Upper lobe of right lung (tissue), 1 donor: Measurements from ENCODE around the gene ABLIM2. TPM values are rescaled to one million over a fixed set of nuclear protein-coding genes. Genes with fewer than 3 reads are reported as not detected.

Experiments
- ATAC-seq: fragments of 200-7000 bp; cut with Tn5 transposase; one replicate; pipeline ENCODE4 v1.9.1; 2020; ENCODE audit warnings: mild to moderate bottlenecking, moderate library complexity
- DNase-seq: peaks from one replicate; pipeline ENCODE4 v3.0.0-alpha.2; 2020
- H3K27ac ChIP-seq: fragments of 200-600 bp; one replicate; pipeline ENCODE4 v1.8.0; 2022
- H3K27me3 ChIP-seq: fragments of 200-600 bp; one replicate; pipeline ENCODE4 v1.8.0; 2022; ENCODE audit warnings: mild to moderate bottlenecking
- H3K36me3 ChIP-seq: fragments of 200-600 bp; one replicate; pipeline ENCODE4 v1.8.0; 2022
- H3K4me1 ChIP-seq: fragments of 200-600 bp; one replicate; pipeline ENCODE4 v1.8.0; 2022
- H3K4me3 ChIP-seq: fragments of 200-600 bp; one replicate; pipeline ENCODE4 v1.8.0; 2022; ENCODE audit warnings: mild to moderate bottlenecking
- H3K9me3 ChIP-seq: fragments of 200-600 bp; one replicate; pipeline ENCODE4 v1.8.0; 2022
- intact Hi-C: fragments of 100-400 bp; cut with DNase I; formaldehyde crosslinking; loops from one replicate; pipeline ENCODE4 v1.11.0; 2022
- total RNA-seq: library from RNA; stranded (reverse); fragmentation: NEBNext Ultra II Directional; extraction: Animal tissue kit (Norgen Biotek cat#: 25700); gene quantifications from one replicate; pipeline ENCODE4 v1.2.1, GENCODE V29; 2021
- TF ChIP-seq, protein P1 (sequence below): fragments of 200-600 bp; IDR thresholded peaks from one replicate; pipeline ENCODE4 v1.8.0; 2022; ENCODE audit warnings: antibody characterized with exemption
- donor health status: DM: no; HTN: yes; CAD: no; lungs with severe emphysema.

Gene ABLIM2
- total RNA-seq, 1 donor from 2014 or later = 12.7 TPM

GRCh38 chr4:8115203-8115520 lies 43.5 kb downstream of the ABLIM2 start:
- H3K27me3 ChIP-seq = no peaks in the 10 kb centered on the region
- ATAC-seq = no peak
- no peaks in the 10 kb centered on the region for H3K36me3 ChIP-seq
- H3K27ac ChIP-seq = no peak overlapping the region
- intact Hi-C loops = no loop called here
- H3K9me3 ChIP-seq = no peaks in the 10 kb centered on the region
- no peak for DNase-seq
- TF ChIP-seq, protein P1, sequence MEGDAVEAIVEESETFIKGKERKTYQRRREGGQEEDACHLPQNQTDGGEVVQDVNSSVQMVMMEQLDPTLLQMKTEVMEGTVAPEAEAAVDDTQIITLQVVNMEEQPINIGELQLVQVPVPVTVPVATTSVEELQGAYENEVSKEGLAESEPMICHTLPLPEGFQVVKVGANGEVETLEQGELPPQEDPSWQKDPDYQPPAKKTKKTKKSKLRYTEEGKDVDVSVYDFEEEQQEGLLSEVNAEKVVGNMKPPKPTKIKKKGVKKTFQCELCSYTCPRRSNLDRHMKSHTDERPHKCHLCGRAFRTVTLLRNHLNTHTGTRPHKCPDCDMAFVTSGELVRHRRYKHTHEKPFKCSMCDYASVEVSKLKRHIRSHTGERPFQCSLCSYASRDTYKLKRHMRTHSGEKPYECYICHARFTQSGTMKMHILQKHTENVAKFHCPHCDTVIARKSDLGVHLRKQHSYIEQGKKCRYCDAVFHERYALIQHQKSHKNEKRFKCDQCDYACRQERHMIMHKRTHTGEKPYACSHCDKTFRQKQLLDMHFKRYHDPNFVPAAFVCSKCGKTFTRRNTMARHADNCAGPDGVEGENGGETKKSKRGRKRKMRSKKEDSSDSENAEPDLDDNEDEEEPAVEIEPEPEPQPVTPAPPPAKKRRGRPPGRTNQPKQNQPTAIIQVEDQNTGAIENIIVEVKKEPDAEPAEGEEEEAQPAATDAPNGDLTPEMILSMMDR = no peak
- no peak overlapping the region for H3K4me3 ChIP-seq
- no peaks in the 10 kb centered on the region for H3K4me1 ChIP-seq

DNA sequence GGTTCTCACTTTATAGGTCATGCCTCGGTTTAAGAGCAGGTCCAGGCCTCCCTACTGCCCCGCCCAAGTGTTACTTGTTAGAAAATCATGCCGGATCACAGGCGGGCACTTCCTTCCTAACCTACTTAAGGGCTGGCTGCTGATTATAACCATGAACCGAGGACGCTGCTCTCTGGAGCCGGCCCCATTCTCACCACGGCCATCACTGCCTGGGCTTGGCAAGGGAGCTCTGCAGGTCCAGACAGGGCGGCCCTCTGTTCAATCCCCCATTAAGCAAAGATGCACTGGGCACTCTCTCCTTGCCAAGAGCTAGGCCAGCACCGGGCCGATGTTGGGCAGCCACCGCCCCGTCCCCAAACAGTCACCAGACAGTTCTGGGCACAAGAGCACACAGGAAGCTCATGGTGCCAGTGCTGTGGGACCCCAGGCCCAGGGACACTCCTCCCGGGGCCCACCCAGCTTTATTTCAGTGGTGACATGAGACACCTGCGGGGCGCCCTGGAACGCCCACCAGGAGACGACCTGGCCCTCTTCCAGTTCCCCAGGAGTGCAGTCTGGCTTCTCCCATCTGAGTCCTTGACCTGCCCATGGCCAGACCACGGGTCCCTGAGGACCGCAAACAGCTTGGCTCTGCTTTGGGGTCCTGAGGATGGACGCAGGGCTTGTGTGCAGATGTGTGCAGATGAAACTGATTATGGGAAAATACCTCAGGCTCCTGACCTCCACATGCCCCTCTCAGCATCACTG lies 44.0 kb downstream of the ABLIM2 start:
- intact Hi-C loops = no loop called here
- ATAC-seq (no peak), DNase-seq (no peak)
- no peaks in the 10 kb centered on the region for H3K4me1 ChIP-seq
- H3K9me3 ChIP-seq = no peaks in the 10 kb centered on the region
- H3K27me3 ChIP-seq = no peaks in the 10 kb centered on the region
- no peaks in the 10 kb centered on the region for H3K36me3 ChIP-seq
- TF ChIP-seq, protein P1 = no peak
- H3K27ac ChIP-seq = no peak overlapping the region
- no peak overlapping the region for H3K4me3 ChIP-seq

DNA sequence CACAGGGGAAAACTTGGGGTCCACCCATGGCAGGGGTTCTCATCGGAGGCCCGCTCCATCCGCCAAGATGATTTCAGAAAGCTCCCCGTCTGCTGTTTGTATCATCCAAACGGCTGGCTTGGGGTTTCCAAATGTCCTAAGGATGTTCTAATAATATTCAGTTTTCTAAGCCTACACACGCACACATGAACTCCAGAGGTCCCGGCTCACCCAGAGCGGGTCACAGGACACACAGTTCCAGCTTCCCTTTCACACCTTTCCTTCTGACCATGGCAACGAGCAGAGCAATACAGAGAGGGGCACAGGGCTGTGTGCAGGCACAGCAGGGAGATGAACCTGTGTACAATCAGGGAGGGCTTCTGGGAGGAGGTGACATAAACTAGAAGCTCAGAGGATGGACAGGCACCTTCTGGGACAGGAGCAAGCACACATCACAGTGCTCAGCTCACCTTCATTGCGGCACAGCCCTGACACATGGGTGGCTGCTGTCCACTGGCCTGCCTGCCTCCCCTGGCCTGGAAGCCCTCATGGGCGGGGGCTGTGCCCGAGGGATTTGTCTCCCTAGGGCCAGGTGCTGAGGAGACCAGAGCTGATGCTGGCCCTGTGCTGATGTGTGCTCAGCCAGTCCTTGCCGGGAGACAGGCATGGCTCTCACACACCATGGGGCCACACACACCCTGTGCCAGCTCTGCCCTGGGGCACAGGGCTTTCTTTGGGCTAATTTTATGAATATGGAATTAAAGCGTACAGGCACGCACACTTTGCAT lies 44.8 kb downstream of the ABLIM2 start:
- Histone ChIP-seq H3K36me3 (no peaks in the 10 kb centered on the region), H3K27ac (no peak overlapping the region), H3K4me1 (no peaks in the 10 kb centered on the region), H3K9me3 (no peaks in the 10 kb centered on the region), H3K4me3 (no peak overlapping the region), H3K27me3 (no peaks in the 10 kb centered on the region)
- intact Hi-C loops = no loop called here
- ATAC-seq (no peak), DNase-seq (no peak)
- TF ChIP-seq, protein P1 = no peak

DNA sequence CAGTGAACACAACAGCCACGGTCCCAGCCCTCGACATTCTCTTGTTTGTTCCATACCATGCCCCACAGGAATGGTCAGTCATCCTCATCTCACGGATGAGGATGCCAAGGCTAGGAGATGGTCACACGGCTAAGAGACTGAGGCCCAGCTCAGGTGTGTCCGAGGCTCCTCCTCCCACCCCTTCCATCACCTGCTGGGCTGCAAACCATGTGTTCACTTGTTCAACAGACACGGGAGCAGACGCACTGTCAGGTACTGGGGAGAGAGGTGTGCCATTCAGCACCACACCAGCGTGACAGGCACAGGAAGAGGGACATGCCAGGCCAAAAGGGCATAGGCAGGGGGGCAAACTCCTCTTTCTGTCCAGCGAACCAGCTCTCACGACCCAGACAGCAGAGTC lies 45.9 kb downstream of the ABLIM2 start:
- H3K9me3 ChIP-seq = no peaks in the 10 kb centered on the region
- TF ChIP-seq, protein P1 = no peak
- no peak for ATAC-seq
- H3K27me3 ChIP-seq = no peaks in the 10 kb centered on the region
- intact Hi-C loops = no loop called here
- H3K4me3 ChIP-seq = no peak overlapping the region
- H3K27ac ChIP-seq = no peak overlapping the region
- H3K36me3 ChIP-seq = no peaks in the 10 kb centered on the region
- no peaks in the 10 kb centered on the region for H3K4me1 ChIP-seq
- no peak for DNase-seq

- ATAC-seq = no peak
- no peak overlapping the region for H3K4me3 ChIP-seq
- no peaks in the 10 kb centered on the region for H3K9me3 ChIP-seq
- H3K27ac ChIP-seq = no peak overlapping the region
- TF ChIP-seq, protein P1 = no peak
- H3K4me1 ChIP-seq = no peaks in the 10 kb centered on the region
- intact Hi-C loops = no loop called here
- DNase-seq = no peak
- H3K27me3 ChIP-seq = no peaks in the 10 kb centered on the region
- no peaks in the 10 kb centered on the region for H3K36me3 ChIP-seq
Measured at GRCh38 chr4:8112036-8112576, 46.5 kb downstream of the ABLIM2 start.
